GM12865 (cell line): ENCODE measurements around the gene EFCAB12.

ENCODE experiments used
- DNase-seq: peaks from one replicate; pipeline ENCODE4 v3.0.0; 2010; ENCODE audit warnings: low read depth
- H3K4me3 ChIP-seq: 2 replicates; pipeline ENCODE4 v1.5.1; 2011; ENCODE audit warnings: mild to moderate bottlenecking, low read depth, low read length, control low read depth
- TF ChIP-seq, protein P1 (sequence below): IDR thresholded peaks from 2 replicates; pipeline ENCODE4 v1.5.1; 2011; ENCODE audit warnings: low read length, control low read depth, low read depth, inconsistent platforms; ENCODE audit not compliant: insufficient read depth; ENCODE audit errors: missing control alignments

EFCAB12 gene

DNA sequence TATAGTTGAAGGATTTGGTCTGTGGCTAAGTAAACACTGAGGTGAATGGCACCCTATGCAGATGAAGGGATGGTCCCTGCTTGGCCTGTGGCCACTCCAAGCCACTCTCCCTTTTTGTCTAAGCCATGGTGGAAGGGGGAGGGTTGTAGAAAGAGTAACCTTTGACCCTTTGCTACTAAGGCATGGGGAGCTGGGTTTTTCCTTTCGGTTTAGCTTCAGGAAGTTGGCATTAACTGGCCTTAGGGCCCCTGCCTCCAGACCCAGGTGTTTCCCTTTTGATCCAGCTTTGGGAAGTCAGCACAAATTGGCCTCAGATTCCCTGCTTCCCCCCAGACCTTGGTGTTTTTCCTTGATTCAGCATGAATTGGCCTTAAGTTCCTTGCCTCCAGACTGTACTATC lies 49.5 kb downstream of the EFCAB12 start:
- DNase-seq, result no peak
- TF ChIP-seq, protein P1, sequence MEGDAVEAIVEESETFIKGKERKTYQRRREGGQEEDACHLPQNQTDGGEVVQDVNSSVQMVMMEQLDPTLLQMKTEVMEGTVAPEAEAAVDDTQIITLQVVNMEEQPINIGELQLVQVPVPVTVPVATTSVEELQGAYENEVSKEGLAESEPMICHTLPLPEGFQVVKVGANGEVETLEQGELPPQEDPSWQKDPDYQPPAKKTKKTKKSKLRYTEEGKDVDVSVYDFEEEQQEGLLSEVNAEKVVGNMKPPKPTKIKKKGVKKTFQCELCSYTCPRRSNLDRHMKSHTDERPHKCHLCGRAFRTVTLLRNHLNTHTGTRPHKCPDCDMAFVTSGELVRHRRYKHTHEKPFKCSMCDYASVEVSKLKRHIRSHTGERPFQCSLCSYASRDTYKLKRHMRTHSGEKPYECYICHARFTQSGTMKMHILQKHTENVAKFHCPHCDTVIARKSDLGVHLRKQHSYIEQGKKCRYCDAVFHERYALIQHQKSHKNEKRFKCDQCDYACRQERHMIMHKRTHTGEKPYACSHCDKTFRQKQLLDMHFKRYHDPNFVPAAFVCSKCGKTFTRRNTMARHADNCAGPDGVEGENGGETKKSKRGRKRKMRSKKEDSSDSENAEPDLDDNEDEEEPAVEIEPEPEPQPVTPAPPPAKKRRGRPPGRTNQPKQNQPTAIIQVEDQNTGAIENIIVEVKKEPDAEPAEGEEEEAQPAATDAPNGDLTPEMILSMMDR, result no peak
- H3K4me3 ChIP-seq, result no peak overlapping the region

- no peak overlapping the region for H3K4me3 ChIP-seq
- DNase-seq, result no peak
- TF ChIP-seq, protein P1, result no peak
Measured at GRCh38 chr3:129377615-129378014, 50.8 kb downstream of the EFCAB12 start.

DNA sequence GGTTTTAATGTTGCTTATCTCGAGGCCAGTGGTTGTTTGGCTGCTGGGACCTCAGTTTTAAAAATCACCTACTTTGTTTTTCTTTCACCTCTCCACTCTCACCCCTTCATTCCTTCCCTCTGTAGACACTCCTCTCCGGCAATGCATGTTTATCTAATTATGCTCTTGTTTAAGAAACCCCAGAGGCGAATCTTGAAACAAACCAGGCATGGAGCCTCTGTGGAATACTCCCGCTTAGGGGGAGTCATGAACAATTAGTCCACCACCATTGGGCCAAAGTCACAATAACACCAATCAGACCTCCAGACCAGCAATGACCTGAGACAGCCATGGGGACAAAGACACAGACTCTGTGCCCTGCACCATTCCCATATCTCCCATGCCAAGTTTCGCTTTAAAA lies 53.3 kb downstream of the EFCAB12 start:
- TF ChIP-seq, protein P1, result no peak
- no peak for DNase-seq

GRCh38 chr3:129371041-129371826 lies 57.2 kb downstream of the EFCAB12 start:
- TF ChIP-seq, protein P1, result no peak
- DNase-seq, result no peak

More for the DNA sequence above, 53.3 kb downstream of the EFCAB12 start:
- no peak overlapping the region for H3K4me3 ChIP-seq

DNA sequence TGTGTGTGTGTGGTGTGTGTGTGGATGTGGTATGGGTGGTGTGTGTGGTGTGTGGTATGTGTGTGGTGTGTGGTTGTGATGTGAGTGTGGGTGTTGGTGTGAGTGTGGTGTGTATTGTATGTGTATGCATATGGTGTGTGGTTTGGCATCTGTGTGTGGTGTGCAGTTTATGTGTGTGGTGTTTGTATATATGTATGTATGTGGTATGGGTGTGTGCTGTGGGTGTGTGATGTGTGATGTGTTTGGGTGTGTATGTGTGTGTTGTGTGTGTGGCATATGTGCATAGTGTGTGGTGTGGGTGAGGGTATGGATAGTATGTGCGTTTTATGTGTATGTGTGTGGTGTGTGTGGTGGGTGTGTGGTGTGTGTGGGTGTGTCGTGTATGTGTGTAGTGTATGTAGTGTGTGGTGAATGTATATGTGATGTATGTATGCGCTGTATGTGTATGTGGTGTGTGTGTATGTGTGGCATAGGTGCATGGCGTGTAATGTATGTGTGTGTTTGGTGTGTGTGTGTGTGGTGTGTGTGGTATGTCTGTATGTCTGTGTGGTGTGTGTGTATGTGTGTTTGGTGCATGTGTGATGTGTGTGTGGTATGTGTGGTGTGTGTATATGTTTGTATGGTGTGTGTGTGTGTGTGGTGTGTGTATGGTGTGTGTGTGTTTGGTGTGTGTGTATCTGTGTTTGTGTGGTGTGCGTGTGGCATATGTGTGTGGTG lies 58.0 kb downstream of the EFCAB12 start:
- DNase-seq, result no peak
- no peak overlapping the region for H3K4me3 ChIP-seq
- TF ChIP-seq, protein P1, result no peak

More at GRCh38 chr3:129371041-129371826, 57.2 kb downstream of the EFCAB12 start:
- H3K4me3 ChIP-seq, result no peak overlapping the region

GRCh38 chr3:129369711-129370110 lies 58.7 kb downstream of the EFCAB12 start:
- H3K4me3 ChIP-seq, result no peak overlapping the region
- TF ChIP-seq, protein P1, result no peak
- no peak for DNase-seq

- DNase-seq, result no peak
- no peak overlapping the region for H3K4me3 ChIP-seq
- TF ChIP-seq, protein P1, result no peak
Measured at GRCh38 chr3:129367821-129368220, 60.6 kb downstream of the EFCAB12 start.
